HUES64 (cell line): ENCODE data around the gene AMIGO3.

Experiments used
- H3K27ac ChIP-seq: 2 replicates; pipeline ENCODE4 v1.7.0; 2013; ENCODE audit warnings: low read depth, low read length, inconsistent platforms
- H3K27me3 ChIP-seq: 2 replicates; pipeline ENCODE4 v1.6.1; 2013; ENCODE audit warnings: mild to moderate bottlenecking, low read length; ENCODE audit not compliant: insufficient read depth
- H3K36me3 ChIP-seq: 2 replicates; pipeline ENCODE4 v1.6.1; 2013; ENCODE audit warnings: mild to moderate bottlenecking, low read length; ENCODE audit not compliant: insufficient read depth
- H3K4me1 ChIP-seq: 2 replicates; pipeline ENCODE4 v1.6.1; 2013; ENCODE audit warnings: mild to moderate bottlenecking, low read length, moderate library complexity; ENCODE audit not compliant: insufficient read depth
- H3K4me3 ChIP-seq: 2 replicates; pipeline ENCODE4 v1.5.1; 2013; ENCODE audit warnings: mild to moderate bottlenecking, low read length, moderate library complexity
- H3K9ac ChIP-seq: 2 replicates; pipeline ENCODE4 v1.6.1; 2013; ENCODE audit warnings: mild to moderate bottlenecking, low read depth, low read length
- H3K9me3 ChIP-seq: 2 replicates; pipeline ENCODE4 v1.6.1; 2013; ENCODE audit warnings: low read depth, low read length; ENCODE audit not compliant: insufficient read depth
- WGBS: fragments of 150-250, 120-280 bp; methylation state at CpG from one replicate; pipeline ENCODE4 v1.1.7; 2013; ENCODE audit warnings: missing lambda C conversion rate; 5-methylcytosine and 5-hydroxymethylcytosine counted together

AMIGO3 gene

DNA sequence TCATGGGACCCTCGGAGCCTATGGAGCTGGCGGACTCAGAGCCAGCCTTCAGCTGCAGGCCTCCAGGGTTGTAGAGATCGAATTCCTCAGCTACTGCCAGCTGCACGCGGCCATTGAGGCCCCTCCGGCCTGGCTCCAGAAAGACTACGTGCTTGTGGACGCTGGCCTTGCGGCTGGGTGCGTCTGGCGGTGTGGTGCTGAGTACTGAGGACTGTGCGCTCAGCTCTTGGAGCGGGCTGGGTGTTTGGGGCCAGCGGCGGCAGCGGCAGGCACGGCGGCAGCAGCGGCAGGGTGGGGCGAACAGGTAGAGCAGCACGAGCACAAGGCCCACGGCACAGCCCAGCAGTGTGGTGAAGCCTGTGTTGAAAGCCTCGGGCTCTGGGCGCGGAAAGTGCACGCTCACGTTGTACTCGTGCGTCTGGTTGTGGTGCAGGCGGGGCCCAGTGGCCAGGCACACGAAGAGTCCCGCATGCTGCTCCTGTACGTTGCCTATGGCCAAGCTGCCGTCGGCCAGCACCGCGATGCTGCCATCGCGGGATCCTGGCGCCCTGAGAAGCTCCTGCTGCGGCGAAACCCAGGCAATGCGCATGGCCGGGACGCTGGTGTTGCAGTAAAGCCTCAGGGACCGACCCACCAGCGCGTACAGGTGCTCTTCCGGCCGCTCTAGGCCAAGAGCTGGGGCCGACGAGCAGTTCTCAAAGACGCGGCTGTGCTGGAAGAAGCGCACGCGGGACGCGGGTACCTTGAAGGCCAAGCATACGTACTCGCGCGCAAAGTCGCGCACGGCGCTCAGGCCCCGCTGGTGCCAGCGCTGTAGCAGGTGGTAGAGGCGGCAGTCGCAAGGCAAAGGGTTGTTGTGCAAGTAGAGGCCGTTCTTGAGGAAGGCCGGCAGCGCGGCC, 1.3 kb downstream of the AMIGO3 start:
- peak overlapping the region; percentile 67 for H3K4me3 ChIP-seq
- WGBS: 95% methylated on average over 75 of the region's 75 CpGs
- no peak overlapping the region for H3K27ac ChIP-seq

DNA sequence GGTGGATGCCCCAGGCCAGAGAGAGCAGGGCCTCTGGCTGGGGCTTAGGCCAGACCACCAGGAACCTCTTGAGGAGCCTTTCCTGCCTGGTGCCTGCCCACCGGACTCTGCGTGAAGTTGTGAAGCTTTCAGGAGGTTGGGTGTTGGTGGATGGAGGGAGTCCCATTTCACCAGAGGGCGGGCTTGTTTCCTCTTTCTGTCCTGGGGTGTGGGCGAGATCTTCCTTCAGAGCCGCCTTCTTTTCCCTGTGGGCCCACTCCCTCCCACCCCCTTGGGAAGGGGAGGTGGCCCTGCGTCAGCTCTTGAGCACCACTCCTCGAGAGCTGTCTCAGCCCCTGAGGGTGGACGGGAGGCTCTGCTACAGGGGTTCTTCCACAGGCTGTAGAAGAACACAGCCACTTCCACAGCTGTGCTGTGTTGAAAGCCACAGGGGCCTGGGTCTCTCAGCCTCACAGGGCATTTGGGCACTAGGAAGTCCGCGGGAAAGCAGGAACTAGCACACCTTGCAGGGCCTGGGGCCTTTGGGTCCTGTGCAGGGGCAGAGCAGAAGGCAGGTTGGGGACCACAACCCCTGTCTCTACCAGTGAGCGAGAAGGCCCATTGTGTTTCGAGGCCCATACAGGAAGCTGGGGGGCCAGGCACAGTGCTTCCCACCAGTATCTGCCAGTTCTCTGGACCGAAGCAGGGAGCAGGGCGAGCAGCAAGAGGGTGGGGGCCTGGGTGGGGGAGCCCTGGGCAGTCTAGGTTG, 2.1 kb downstream of the AMIGO3 start:
- Histone ChIP-seq H3K4me1 (0 out of 2 replicates have a peak, but pooled peaks cover 6% of the 10 kb centered on the region), H3K27me3 (no peaks in the 10 kb centered on the region), H3K4me3 (no peak overlapping the region), H3K9ac (no peak overlapping the region), H3K27ac (no peak overlapping the region), H3K9me3 (no peaks in the 10 kb centered on the region), H3K36me3 (peaks cover 23% of the 10 kb centered on the region)
- 91% methylated on average over 13 of the region's 14 CpGs for WGBS

More for the DNA sequence above, 1.3 kb downstream of the AMIGO3 start:
- Histone ChIP-seq H3K4me1 (peaks cover 6% of the 10 kb centered on the region; the same call in 1 of the 2 replicates), H3K27me3 (no peaks in the 10 kb centered on the region), H3K9me3 (no peaks in the 10 kb centered on the region), H3K9ac (peak overlapping the region; percentile 29; the same call in 1 of the 2 replicates), H3K36me3 (peaks cover 27% of the 10 kb centered on the region)

DNA sequence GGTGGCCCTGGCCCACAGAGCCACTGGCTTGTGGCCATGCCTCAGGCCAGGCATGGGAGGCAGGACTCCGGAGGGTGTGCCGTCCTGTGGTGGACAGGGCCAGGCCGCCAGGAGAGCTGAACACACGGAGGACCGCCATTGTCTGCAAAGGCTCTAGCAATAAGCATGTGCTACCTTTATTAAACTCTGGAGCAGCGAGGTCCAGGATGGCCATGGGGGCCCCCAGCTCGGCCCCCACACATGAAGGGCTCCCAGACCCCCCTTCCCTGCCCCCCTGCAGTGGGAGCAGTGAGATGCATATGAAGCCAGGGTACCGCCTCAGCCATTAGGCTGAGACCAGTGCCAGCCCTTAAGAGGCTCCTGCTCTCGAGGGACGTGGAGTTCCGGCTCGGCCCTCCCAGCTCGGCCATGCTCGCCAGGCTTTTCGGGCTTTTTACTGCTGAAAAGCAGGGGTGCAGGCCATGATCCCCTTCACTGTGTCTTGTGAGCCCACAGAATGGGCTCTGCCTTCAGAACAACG, 2.7 kb downstream of the AMIGO3 start:
- no peak overlapping the region for H3K4me3 ChIP-seq
- H3K4me1 ChIP-seq: 0 out of 2 replicates have a peak, but pooled peaks cover 6% of the 10 kb centered on the region
- H3K9ac ChIP-seq: no peak overlapping the region
- no peak overlapping the region for H3K27ac ChIP-seq
- H3K9me3 ChIP-seq: no peaks in the 10 kb centered on the region
- no peaks in the 10 kb centered on the region for H3K27me3 ChIP-seq
- WGBS: 93% methylated on average over 16 of the region's 16 CpGs
- peaks cover 17% of the 10 kb centered on the region for H3K36me3 ChIP-seq

DNA sequence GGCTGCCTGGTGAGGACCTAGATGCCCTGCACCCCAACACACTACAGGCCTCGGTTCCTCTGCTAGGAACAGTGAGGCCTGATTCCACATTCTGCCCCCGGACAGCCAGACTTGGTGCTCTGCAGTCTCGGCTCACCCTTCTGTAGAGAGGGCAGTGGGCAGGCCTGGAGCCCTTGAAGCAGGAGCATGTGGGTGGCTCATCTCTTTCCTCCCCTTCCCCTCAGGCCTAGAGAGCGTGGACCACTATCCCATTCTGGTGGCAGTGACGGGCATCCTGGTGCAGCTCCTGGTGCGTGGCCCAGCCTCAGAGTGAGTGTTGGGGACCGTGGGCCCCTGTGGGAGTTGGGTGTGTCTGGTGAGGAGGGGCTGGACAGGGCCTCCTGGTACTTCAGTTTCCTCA, 3.3 kb downstream of the AMIGO3 start:
- Histone ChIP-seq H3K9ac (no peak overlapping the region), H3K27ac (no peak overlapping the region), H3K4me1 (0 out of 2 replicates have a peak, but pooled peaks cover 6% of the 10 kb centered on the region), H3K4me3 (no peak overlapping the region), H3K36me3 (peaks cover 11% of the 10 kb centered on the region), H3K9me3 (no peaks in the 10 kb centered on the region), H3K27me3 (no peaks in the 10 kb centered on the region)
- 94% methylated on average over 7 of the region's 7 CpGs for WGBS

DNA sequence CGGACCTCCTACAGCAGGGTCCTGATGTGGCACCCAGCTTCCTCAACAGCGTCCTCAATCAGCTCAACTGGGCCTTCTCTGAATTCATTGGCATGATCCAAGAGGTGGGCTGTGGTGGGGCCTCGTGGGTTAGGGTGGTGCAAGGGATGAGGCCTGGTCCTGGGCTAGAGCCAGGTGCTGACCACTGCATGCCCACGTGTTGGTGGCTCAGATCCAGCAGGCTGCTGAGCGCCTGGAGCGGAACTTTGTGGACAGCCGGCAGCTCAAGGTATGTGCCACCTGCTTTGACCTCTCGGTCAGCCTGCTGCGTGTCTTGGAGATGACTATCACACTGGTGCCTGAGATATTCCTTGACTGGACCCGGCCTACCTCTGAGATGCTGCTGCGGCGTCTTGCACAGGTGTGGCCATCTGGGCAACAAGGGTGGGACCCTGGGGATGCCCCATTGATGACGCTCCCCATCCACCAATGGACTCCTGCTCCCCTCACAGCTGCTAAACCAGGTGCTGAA, 3.8 kb downstream of the AMIGO3 start:
- Histone ChIP-seq H3K27ac (no peak overlapping the region), H3K4me1 (0 out of 2 replicates have a peak, but pooled peaks cover 6% of the 10 kb centered on the region), H3K9ac (no peak overlapping the region), H3K36me3 (peaks cover 6% of the 10 kb centered on the region; the same call in 1 of the 2 replicates), H3K9me3 (no peaks in the 10 kb centered on the region), H3K27me3 (no peaks in the 10 kb centered on the region), H3K4me3 (no peak overlapping the region)
- 93% methylated on average over 13 of the region's 13 CpGs for WGBS

DNA sequence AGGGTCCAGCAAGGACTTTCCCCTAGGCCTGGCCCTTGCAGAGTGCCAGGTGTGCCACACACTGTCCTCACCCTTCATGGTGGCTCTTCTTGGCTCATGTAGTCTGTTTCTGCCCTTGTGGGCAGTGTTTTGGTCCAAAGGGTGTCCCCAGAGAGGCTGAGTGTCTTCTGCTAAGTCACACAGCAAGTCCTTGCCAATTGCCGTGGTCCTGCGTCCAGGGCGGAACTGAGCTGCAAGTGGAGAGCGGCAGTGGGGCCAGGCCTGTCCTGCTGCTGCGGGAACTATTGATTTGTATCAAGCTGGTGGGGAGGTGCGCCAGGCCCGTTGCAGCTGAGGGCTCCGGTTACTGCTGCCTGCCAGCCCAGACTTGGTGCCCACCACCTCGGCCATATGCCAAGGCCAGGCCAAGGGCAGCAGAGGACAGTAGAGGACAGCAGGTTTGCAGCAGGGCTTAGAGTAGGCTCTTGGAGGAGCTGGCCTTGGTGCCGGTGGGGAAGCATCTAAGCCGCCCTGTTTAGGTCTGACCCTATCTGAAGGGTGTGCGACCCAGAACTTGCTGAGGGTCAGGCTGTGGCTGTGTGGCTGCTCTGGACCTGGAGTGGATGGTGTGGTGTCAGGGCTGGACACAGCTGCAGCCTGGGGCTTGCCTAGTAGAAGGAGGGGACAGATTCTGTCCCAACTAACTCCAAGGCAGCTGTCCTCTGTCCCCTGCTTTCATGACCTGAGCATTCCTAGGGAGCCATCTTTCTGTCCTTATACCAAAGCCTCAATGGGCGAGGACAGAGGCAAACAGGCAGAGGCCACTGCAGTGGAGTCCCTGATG, 4.5 kb downstream of the AMIGO3 start:
- no peak overlapping the region for H3K9ac ChIP-seq
- H3K36me3 ChIP-seq: peaks cover 6% of the 10 kb centered on the region; the same call in 1 of the 2 replicates
- H3K9me3 ChIP-seq: no peaks in the 10 kb centered on the region
- H3K4me3 ChIP-seq: no peak overlapping the region
- no peak overlapping the region for H3K27ac ChIP-seq
- no peaks in the 10 kb centered on the region for H3K27me3 ChIP-seq
- WGBS: 91% methylated on average over 13 of the region's 13 CpGs
- 0 out of 2 replicates have a peak, but pooled peaks cover 6% of the 10 kb centered on the region for H3K4me1 ChIP-seq

DNA sequence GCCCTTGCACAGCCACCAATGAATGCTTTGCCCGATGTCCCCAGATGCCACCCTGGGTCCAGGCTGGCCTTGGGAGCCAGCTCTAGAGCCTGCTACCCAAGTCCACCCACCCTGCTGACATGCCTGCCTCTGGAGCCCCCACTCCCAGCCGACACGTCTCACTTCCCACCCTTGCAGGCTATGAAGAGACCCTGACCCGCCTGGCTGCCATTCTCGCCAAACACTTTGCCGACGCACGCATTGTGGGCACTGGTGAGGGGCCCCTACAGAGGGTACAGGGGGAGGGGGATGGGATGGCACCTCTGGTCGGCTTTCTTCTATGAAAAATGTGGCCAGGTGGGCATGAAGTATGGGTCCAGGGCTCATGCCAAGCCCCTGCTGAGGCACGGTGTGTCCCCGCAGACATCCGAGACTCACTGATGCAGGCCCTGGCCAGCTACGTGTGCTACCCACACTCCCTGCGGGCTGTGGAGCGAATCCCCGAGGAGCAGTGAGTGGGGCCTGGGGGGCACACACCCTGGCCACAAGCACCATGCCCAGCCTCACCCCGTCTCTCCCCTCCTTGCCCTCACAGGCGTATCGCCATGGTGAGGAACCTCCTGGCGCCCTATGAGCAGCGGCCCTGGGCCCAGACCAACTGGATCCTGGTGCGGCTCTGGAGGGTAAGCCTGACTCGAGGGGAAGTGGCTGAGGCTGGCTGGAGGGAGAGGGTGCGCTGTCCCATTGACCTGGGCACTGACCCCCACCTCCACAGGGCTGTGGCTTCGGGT, 6.0 kb downstream of the AMIGO3 start:
- H3K27me3 ChIP-seq: no peaks in the 10 kb centered on the region
- WGBS: 94% methylated on average over 25 of the region's 25 CpGs

DNA sequence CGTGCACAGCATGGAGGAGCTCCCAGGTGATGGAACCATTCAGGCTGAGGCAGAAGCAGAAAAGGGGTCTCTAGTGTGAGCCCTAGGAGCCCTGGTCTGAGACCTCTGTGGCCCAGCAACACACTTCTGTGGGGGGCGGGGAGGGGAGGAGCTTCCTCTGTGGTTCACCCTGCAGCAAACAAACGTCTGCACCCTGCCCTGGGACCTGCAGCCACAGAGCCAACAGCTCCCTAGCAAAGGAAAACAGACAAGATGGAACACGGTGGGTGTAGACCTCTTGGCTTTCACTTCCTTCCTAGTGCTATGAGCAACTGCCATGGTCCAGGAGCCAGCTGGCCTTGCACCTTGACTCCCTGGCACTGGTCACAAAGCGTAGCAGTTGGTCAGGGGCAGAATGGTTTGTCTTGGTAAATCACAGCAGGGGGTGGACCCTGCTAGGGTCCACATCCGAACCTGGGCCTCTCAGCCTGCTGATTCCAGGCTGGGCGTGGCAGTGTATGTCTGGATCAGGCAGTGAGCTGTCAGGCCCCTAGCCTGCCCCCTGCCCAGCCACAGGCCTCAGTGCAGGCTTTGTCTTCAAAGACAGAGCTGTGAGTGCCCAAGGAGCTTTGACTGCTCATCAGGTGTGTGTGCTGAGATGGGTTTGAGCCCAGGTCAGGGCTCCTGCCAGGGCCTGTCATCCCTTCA, 6.7 kb downstream of the AMIGO3 start:
- no peak overlapping the region for H3K27ac ChIP-seq

More for the DNA sequence above, 6.0 kb downstream of the AMIGO3 start:
- H3K4me1 ChIP-seq: 0 out of 2 replicates have a peak, but pooled peaks cover 2% of the 10 kb centered on the region
- H3K4me3 ChIP-seq: no peak overlapping the region
- H3K36me3 ChIP-seq: peaks cover 6% of the 10 kb centered on the region; the same call in 1 of the 2 replicates
- no peak overlapping the region for H3K27ac ChIP-seq
- no peak overlapping the region for H3K9ac ChIP-seq
- H3K9me3 ChIP-seq: no peaks in the 10 kb centered on the region

DNA sequence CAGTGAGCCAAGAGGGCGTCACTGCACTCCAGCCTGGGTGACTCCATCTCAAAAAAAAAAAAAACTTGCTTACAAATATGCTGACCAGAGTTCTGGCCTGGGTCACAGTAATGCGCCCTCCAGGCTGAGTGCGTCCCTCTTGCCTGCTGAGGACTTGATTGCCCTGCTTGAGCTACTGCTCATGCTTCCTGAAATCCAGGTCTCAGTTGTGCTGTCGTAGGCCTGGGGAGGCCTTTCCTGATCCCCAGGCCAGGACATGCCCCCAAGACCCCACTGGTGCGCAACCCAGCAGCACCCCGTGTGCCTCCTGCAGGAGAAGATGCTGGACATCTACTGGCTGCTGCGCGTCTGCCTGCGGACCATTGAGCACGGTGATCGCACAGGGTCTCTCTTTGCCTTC, 7.3 kb downstream of the AMIGO3 start:
- WGBS: 94% methylated on average over 11 of the region's 11 CpGs
- H3K4me1 ChIP-seq: no peaks in the 10 kb centered on the region
- no peak overlapping the region for H3K27ac ChIP-seq

More for the DNA sequence above, 6.7 kb downstream of the AMIGO3 start:
- Histone ChIP-seq H3K4me1 (no peaks in the 10 kb centered on the region), H3K36me3 (peaks cover 6% of the 10 kb centered on the region; the same call in 1 of the 2 replicates), H3K27me3 (no peaks in the 10 kb centered on the region), H3K4me3 (no peak overlapping the region), H3K9ac (no peak overlapping the region), H3K9me3 (no peaks in the 10 kb centered on the region)
- WGBS: 82% methylated on average over 7 of the region's 7 CpGs

More for the DNA sequence above, 7.3 kb downstream of the AMIGO3 start:
- Histone ChIP-seq H3K4me3 (no peak overlapping the region), H3K9me3 (no peaks in the 10 kb centered on the region), H3K9ac (no peak overlapping the region), H3K27me3 (no peaks in the 10 kb centered on the region), H3K36me3 (peaks cover 6% of the 10 kb centered on the region; the same call in 1 of the 2 replicates)
